Erythroblast (primary cell): ENCODE results near the gene SLC39A13.
"Not testable (repeated sequence)": the region's sequence is repeated elsewhere in the genome, so short reads cannot be mapped to it uniquely, and the experiment has no call there.

Source experiments
- GATA1 ChIP-seq: IDR thresholded peaks from 2 replicates; pipeline ENCODE4 v1.6.1; 2011; ENCODE audit warnings: low read depth, mild to moderate bottlenecking, control low read depth, low read length, moderate library complexity
- POLR2A ChIP-seq: IDR thresholded peaks from 2 replicates; pipeline ENCODE4 v1.6.1; 2011; ENCODE audit warnings: mild to moderate bottlenecking, low read length

GRCh38 chr11:47454258-47454671 lies 45.9 kb downstream of the SLC39A13 start:
- TF ChIP-seq POLR2A, GATA1: not testable (repeated sequence)
